HepG2 (cell line): Measurements from ENCODE around the gene MTFP1. TPM values are rescaled to one million over a fixed set of nuclear protein-coding genes. Genes with fewer than 3 reads are reported as not detected.

Experiments
- HNF1A ChIP-seq, 2 experiments: sonication (generic) in 1 of 2; formaldehyde crosslinking in 1 of 2; IDR thresholded peaks; 2 replicates each; pipeline versions ENCODE4 v1.4.0 to v1.6.1; 2016 to 2020; ENCODE audit warnings: borderline replicate concordance in 1 of 2, low read depth in 1 of 2, mild to moderate bottlenecking in 1 of 2, missing genetic modification reagents in 1 of 2
- IRF9 ChIP-seq: sonication (generic); formaldehyde crosslinking; IDR thresholded peaks from 2 replicates; pipeline ENCODE4 v1.8.0; 2022; ENCODE audit warnings: missing genetic modification reagents, mild to moderate bottlenecking, borderline replicate concordance
- KDM5B ChIP-seq: sonication (generic); formaldehyde crosslinking; IDR thresholded peaks from 2 replicates; pipeline ENCODE4 v1.4.0; 2020; ENCODE audit warnings: missing genetic modification reagents, mild to moderate bottlenecking, borderline replicate concordance
- SOX13 ChIP-seq, 3 experiments: fragments of 450-650 bp in 1 of 3; sonication (generic) in 1 of 3; formaldehyde crosslinking in 1 of 3; IDR thresholded peaks in 2 of 3; conservative IDR thresholded peaks in 1 of 3; 2 replicates each; pipeline versions ENCODE4 v1.5.0 to v1.6.1; 2016 to 2020; ENCODE audit warnings: antibody characterized with exemption in 1 of 3, mild to moderate bottlenecking in 1 of 3, missing compliant biosample characterization in 1 of 3, missing genetic modification reagents in 1 of 3, moderate library complexity in 1 of 3
- TFAP4 ChIP-seq: sonication (generic); IDR thresholded peaks from 2 replicates; pipeline ENCODE4 v1.6.1; 2016; ENCODE audit warnings: low read depth, borderline replicate concordance
- USF2 ChIP-seq, 2 experiments: sonication (generic) in 1 of 2; formaldehyde crosslinking in 1 of 2; IDR thresholded peaks; 2 replicates each; pipeline versions ENCODE4 v1.5.1 to v1.6.1; 2011 to 2020; ENCODE audit warnings: borderline replicate concordance in 1 of 2, low read depth in 1 of 2, low read length in 1 of 2, mild to moderate bottlenecking in 1 of 2, missing genetic modification reagents in 1 of 2, moderate library complexity in 1 of 2
- ZGPAT ChIP-seq: IDR thresholded peaks from 2 replicates; pipeline ENCODE4 v1.6.1; 2016; ENCODE audit warnings: mild to moderate bottlenecking
- ZNF142 ChIP-seq: sonication (generic); formaldehyde crosslinking; IDR thresholded peaks from 2 replicates; pipeline ENCODE4 v1.4.0; 2020; ENCODE audit warnings: missing genetic modification reagents
- polyA plus RNA-seq, 8 experiments: library from polyadenylated mRNA; depleted of rRNA in 3 of 8; stranded (reverse) in 7 of 8; unstranded in 1 of 8; fragments of >200 nt; fragmentation: Illumina TruSeq in 4 of 8; extraction: Trizol in 4 of 8; gene quantifications; 2 replicates each; pipeline versions ENCODE4 v1.2.1 to v1.2.3, GENCODE V29; 2011 to 2016; ENCODE audit warnings: low read depth in 4 of 8, missing spikeins in 1 of 8, mixed read lengths in 1 of 8; ENCODE audit not compliant: insufficient read depth in 1 of 8
- total RNA-seq, 5 experiments: library from RNA; depleted of rRNA; stranded (reverse); fragments of >200 nt; fragmentation: Illumina TruSeq; extraction: Trizol; gene quantifications; 2 replicates each; pipeline ENCODE4 v1.2.3, GENCODE V29; 2016; ENCODE audit warnings: low read depth in 1 of 5

MTFP1 gene
- total and polyA plus RNA-seq, 2 of the 13 experiments (the other 11 are each of a cell fraction or from before 2014, with no cell fraction given) = 29.5 to 45.6 TPM

GRCh38 chr22:30425616-30426387, at the start of gene MTFP1 (continued):
- TF ChIP-seq SOX13 (IDR thresholded peaks at IDR 0.05) (no peak), SOX13 (CRISPR knock-in tag; conservative IDR thresholded peaks at IDR 0.05 in 1 of 2, IDR thresholded peaks at IDR 0.05 in 1 of 2) (no peak), KDM5B (peak; percentile 17; the same call in 1 of the 2 replicates), IRF9 (0 out of 2 replicates have a peak, but pooled peaks have one; percentile 15), ZNF142 (no peak), HNF1A (IDR thresholded peaks at IDR 0.05; ENCODE audit: low read depth) (no peak), HNF1A (CRISPR knock-in tag; IDR thresholded peaks at IDR 0.05; ENCODE audit: borderline replicate concordance) (no peak), TFAP4 (peak; percentile 28; the same call in 1 of the 2 replicates), ZGPAT (peak; percentile 65; the same call in 1 of the 2 replicates), USF2 (IDR thresholded peaks at IDR 0.05; ENCODE audit: low read depth, low read length) (no peak), USF2 (CRISPR knock-in tag; IDR thresholded peaks at IDR 0.05; ENCODE audit: borderline replicate concordance) (peak; percentile 71)
